BJ (cell line): Measurements from ENCODE around the gene TMEM39A. TPM values are rescaled to one million over a fixed set of nuclear protein-coding genes. Genes with fewer than 3 reads are reported as not detected.

Experiments
- CTCF ChIA-PET: fragments of 350-600 bp; formaldehyde crosslinking; extraction: SDS; loops from one replicate; lab custom pipeline; 2021; ENCODE audit warnings: antibody characterized with exemption, inconsistent platforms; lab: Yijun Ruan, JAX
- POLR2A ChIA-PET: fragments of 300-600 bp; sonication (Branson Sonifier 250); formaldehyde crosslinking; extraction: SDS; loops from one replicate; lab custom pipeline; 2021; ENCODE audit warnings: antibody characterized with exemption; lab: Charles Lee
- DNase-seq: peaks from one replicate; pipeline ENCODE4 v3.0.0-alpha.2; 2011; ENCODE audit warnings: low read depth
- H3K27me3 ChIP-seq: 2 replicates; pipeline ENCODE4 v1.6.0; 2011; ENCODE audit warnings: low read length; ENCODE audit not compliant: control insufficient read depth, insufficient read depth
- H3K36me3 ChIP-seq: 2 replicates; pipeline ENCODE4 v1.5.1; 2011; ENCODE audit warnings: low read length; ENCODE audit not compliant: control insufficient read depth, insufficient read depth
- H3K4me3 ChIP-seq: 2 replicates; pipeline ENCODE4 v1.5.1; 2011; ENCODE audit warnings: low read depth, mild to moderate bottlenecking, control low read depth, low read length
- CTCF ChIP-seq: IDR thresholded peaks from 2 replicates; pipeline ENCODE4 v1.5.1; 2011; ENCODE audit warnings: low read depth, mild to moderate bottlenecking, control low read depth, inconsistent platforms, low read length, moderate library complexity; ENCODE audit not compliant: insufficient read depth
- polyA plus RNA-seq: library from polyadenylated mRNA; depleted of rRNA; stranded (reverse); fragments of >200 nt; gene quantifications from 2 replicates; pipeline ENCODE4 v1.2.3, GENCODE V29; 2011

The TMEM39A gene
- polyA plus RNA-seq, 1 experiment: 34.4 TPM

- no peak for TF ChIP-seq CTCF
- POLR2A ChIA-PET: no interaction called here
- Histone ChIP-seq H3K27me3 (no peaks in the 10 kb centered on the region), H3K36me3 (no peaks in the 10 kb centered on the region; the same call in 1 of the 2 replicates), H3K4me3 (no peak overlapping the region)
- DNase-seq: no peak
- CTCF ChIA-PET: interaction anchor here (0.6 to 1.0 kb wide), 3 partner anchors 9 to 221 kb away, joined by 3 to 4 read pairs (median 4); no protein-coding TSS in a partner anchor
Measured at GRCh38 chr3:119494597-119494996, 31.2 kb upstream of the TMEM39A start.

GRCh38 chr3:119492810-119493209 is 29.4 kb upstream of the TMEM39A start:
- Histone ChIP-seq H3K36me3 (no peaks in the 10 kb centered on the region; the same call in 1 of the 2 replicates), H3K4me3 (no peak overlapping the region), H3K27me3 (no peaks in the 10 kb centered on the region)
- ChIA-PET POLR2A (no interaction called here), CTCF (interaction anchor here (0.6 to 1.3 kb wide), 2 partner anchors 29 to 42 kb away, joined by 3 read pairs; partner anchors contain the start of gene TMEM39A)
- no peak for DNase-seq
- no peak for TF ChIP-seq CTCF

GRCh38 chr3:119492128-119492527 is 28.7 kb upstream of the TMEM39A start:
- no peak for TF ChIP-seq CTCF
- Histone ChIP-seq H3K27me3 (no peaks in the 10 kb centered on the region), H3K4me3 (no peak overlapping the region), H3K36me3 (no peaks in the 10 kb centered on the region; the same call in 1 of the 2 replicates)
- no peak for DNase-seq
- ChIA-PET CTCF (interaction anchor here (1.3 kb wide), 1 partner anchor 28 kb away, joined by 3 read pairs; the partner anchor contains the start of gene TMEM39A), POLR2A (no interaction called here)

GRCh38 chr3:119490153-119490552 is 26.7 kb upstream of the TMEM39A start:
- no peak overlapping the region for H3K4me3 ChIP-seq
- CTCF ChIA-PET: interaction anchor here (1.3 kb wide), 1 partner anchor 158 kb away, joined by 4 read pairs; no protein-coding TSS in a partner anchor
- no peak for TF ChIP-seq CTCF
- POLR2A ChIA-PET: no interaction called here
- H3K27me3 ChIP-seq: no peaks in the 10 kb centered on the region
- DNase-seq: no peak
- no peaks in the 10 kb centered on the region; the same call in 1 of the 2 replicates for H3K36me3 ChIP-seq

GRCh38 chr3:119485563-119485962 is 22.1 kb upstream of the TMEM39A start:
- ChIA-PET POLR2A (no interaction called here), CTCF (interaction anchor here (1.3 kb wide), 1 partner anchor 9 kb away, joined by 4 read pairs; no protein-coding TSS in a partner anchor)
- Histone ChIP-seq H3K4me3 (no peak overlapping the region), H3K36me3 (no peaks in the 10 kb centered on the region; the same call in 1 of the 2 replicates), H3K27me3 (no peaks in the 10 kb centered on the region)
- TF ChIP-seq CTCF: no peak
- DNase-seq: no peak
